Measurements from ENCODE around the gene LARP6. TPM values are rescaled to one million over a fixed set of nuclear protein-coding genes. Genes with fewer than 3 reads are reported as not detected.

The LARP6 gene
- 51.4 and 78.5 TPM in 2 replicates for total RNA-seq

GRCh38 chr15:70853973-70854665 lies at the start of gene LARP6:
LARP6 (minus strand) TSS chr15:70854157; CDS start chr15:70854088, 69 bp downstream.

GRCh38 chr15:70892002-70892911 lies 38.3 kb upstream of the LARP6 start, which contains the start of the genes LRRC49 and THAP10:
LRRC49 (plus strand) TSS chr15:70892826; CDS start chr15:70892895, 69 bp downstream.
THAP10 (minus strand) TSS chr15:70892433; CDS start chr15:70892272, 161 bp downstream.

Other genes starting within 250 kb of the LARP6 start
- gene UACA, start 90.6 kb downstream of the LARP6 start, total RNA-seq: 28.4 and 44.0 TPM in 2 replicates
- gene THAP10, start 38.3 kb upstream of the LARP6 start, total RNA-seq: 2.1 and 2.2 TPM in 2 replicates
- 4.9 and 5.8 TPM in 2 replicates for gene LRRC49, start 38.7 kb upstream of the LARP6 start, total RNA-seq